Stimulated activated CD8-positive, alpha-beta memory T cell treated with anti-CD3 and anti-CD28 coated beads, Interleukin-12 subunit alpha, Interleukin-12 subunit beta, amount 100 ng/mL, for 24 hours (primary cell): ENCODE measurements around the gene ZDHHC6.
"Not testable (repeated sequence)": the region's sequence is repeated elsewhere in the genome, so short reads cannot be mapped to it uniquely, and the experiment has no call there.

Source experiments
- DNase-seq: peaks from one replicate; pipeline ENCODE4 v3.0.0-alpha.2; 2020; ENCODE audit errors: extremely low read depth

Gene ZDHHC6

DNA sequence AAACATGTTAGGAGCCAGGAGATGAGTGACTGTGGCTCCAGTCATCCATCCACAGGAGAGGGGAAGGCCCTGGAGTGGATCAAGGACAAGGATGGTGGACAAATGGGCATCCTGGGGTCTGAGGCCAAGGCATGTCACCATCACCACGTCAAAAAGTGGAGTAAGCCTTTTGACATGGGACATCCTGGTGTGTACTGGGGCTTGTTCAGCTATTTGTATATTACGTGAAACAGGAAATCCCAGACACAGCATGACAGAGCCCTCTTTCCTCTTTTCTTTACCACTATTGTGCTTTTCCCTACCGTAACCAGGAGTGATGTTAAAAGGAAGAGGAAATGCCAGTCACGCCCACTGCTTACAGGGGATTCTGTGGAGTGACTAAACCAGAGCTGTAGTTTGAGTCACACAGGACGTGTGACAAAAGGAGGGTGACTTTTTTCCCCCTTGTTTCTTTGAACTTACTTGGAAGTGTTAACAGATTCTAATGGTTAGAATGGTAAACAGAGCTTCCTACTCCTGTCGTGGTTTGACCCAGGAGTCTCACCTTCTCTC lies 57.4 kb downstream of the ZDHHC6 start:
- DNase-seq: no peak

DNA sequence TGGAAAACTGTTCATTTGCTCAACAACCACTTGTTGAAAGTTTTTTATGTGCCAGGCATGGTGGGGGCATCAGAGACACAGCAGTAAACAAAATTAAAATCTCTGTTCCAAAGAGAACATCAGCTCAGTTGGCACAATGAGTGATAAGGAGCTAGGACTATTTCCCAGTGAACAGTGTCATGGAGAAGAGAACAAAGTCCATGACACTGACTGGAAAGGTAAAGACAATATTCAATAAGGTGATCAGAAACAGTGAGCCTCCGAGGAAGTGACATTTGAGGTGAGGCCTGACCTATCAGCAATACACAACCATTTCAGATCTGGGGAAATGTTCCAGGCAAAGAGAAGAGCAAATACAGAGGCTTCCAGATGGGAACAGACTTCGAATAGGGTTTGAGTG lies 58.2 kb downstream of the ZDHHC6 start:
- DNase-seq: no peak

DNA sequence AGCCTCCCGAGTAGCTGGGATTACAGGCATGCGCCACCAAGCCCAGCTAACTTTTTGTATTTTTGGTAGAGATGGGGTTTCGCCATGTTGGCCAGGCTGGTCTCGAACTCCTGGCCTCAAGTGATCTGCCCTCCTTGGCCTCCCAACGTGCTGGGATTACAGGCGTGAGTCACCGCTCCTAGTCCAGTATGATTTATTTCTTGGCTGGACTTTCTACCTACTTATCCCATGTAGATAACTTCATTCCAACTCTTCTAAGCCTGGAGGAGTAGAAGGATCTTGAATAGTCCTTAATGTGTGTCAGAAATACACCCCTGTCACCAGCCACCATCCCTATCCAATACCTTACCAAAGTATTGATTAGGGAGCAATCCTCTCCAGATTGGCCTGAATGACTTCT lies 58.7 kb downstream of the ZDHHC6 start:
- DNase-seq: not testable (repeated sequence)

- DNase-seq: no peak
These were observed 61.5 kb downstream of the ZDHHC6 start for GRCh38 chr10:112385201-112385600.

GRCh38 chr10:112384141-112384540 lies 62.6 kb downstream of the ZDHHC6 start:
- no peak for DNase-seq

DNA sequence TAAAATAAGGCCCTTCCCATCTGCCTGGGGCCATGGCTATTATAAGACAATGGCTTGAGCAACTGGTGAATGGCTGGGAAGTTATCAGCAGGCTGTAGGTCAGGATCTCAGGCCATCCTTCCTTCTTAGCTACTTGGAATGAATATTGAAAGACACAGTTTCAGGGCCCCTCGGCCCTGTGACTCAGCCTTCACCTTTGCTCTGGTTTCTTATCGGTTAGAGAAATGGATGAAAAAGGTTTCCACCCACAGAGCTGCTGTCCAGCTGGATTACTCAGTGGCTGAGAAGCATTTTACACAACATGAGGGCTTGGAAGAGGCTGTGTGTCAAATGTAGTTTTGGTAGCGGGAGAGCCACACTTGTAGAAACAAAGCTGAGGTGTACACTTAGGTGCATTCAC lies 63.4 kb downstream of the ZDHHC6 start:
- DNase-seq: no peak

GRCh38 chr10:112382515-112383235 lies 64.0 kb downstream of the ZDHHC6 start:
- DNase-seq: no peak
